ENCODE results near the gene PDE10A.

- TF ChIP-seq CTCF (IDR thresholded peaks at IDR 0.05) (no peak), EP300 (IDR thresholded peaks at IDR 0.05) (no peak), POLR2AphosphoS5 (IDR thresholded peaks at IDR 0.05) (no peak), POLR2A (IDR thresholded peaks at IDR 0.05) (no peak)
Observed at GRCh38 chr6:165365371-165365770, 297.7 kb downstream of the PDE10A start.

Measured in sigmoid colon (tissue), 4 donors.